Erythroblast (primary cell): ENCODE data around the gene HIC2.
"Not testable (repeated sequence)": the region's sequence is repeated elsewhere in the genome, so short reads cannot be mapped to it uniquely, and the experiment has no call there.

Source experiments
- GATA1 ChIP-seq: IDR thresholded peaks from 2 replicates; pipeline ENCODE4 v1.6.1; 2011; ENCODE audit warnings: low read depth, mild to moderate bottlenecking, control low read depth, low read length, moderate library complexity
- POLR2A ChIP-seq: IDR thresholded peaks from 2 replicates; pipeline ENCODE4 v1.6.1; 2011; ENCODE audit warnings: mild to moderate bottlenecking, low read length

GRCh38 chr22:21394613-21395012 lies 22.6 kb upstream of the HIC2 start:
- TF ChIP-seq POLR2A, GATA1: not testable (repeated sequence)
